GM23338 (cell line): ENCODE results near the gene GALNT7.

ENCODE experiments used
- CREB1 ChIP-seq: fragments of 250-450 bp; sonication (Bioruptor Pico); IDR thresholded peaks from 2 replicates; pipeline ENCODE4 v1.5.0; 2020; ENCODE audit warnings: low read depth, mild to moderate bottlenecking, moderate library complexity
- EZH2 ChIP-seq: fragments of 200-600 bp; sonication (generic); IDR thresholded peaks from one replicate; pipeline ENCODE4 v1.8.0; 2017; ENCODE audit warnings: antibody characterized with exemption, mild to moderate bottlenecking, low read depth; ENCODE audit not compliant: unreplicated experiment
- EZH2phosphoT487 ChIP-seq: fragments of 200-600 bp; sonication (generic); IDR thresholded peaks from one replicate; pipeline ENCODE4 v1.8.1; 2018; ENCODE audit warnings: antibody characterized with exemption; ENCODE audit not compliant: unreplicated experiment
- JUNB ChIP-seq: IDR thresholded peaks from one replicate; pipeline ENCODE4 v1.6.1; 2016; ENCODE audit warnings: antibody characterized with exemption; ENCODE audit not compliant: unreplicated experiment
- NANOG ChIP-seq: IDR thresholded peaks from 2 replicates; pipeline ENCODE4 v1.6.1; 2016; ENCODE audit warnings: antibody characterized with exemption, borderline replicate concordance
- POLR2AphosphoS5 ChIP-seq: IDR thresholded peaks from 2 replicates; pipeline ENCODE4 v1.6.1; 2016; ENCODE audit warnings: antibody characterized with exemption, low read depth
- STAT1 ChIP-seq: IDR thresholded peaks from one replicate; pipeline ENCODE4 v1.6.1; 2016; ENCODE audit warnings: antibody characterized with exemption; ENCODE audit not compliant: unreplicated experiment
- ZNF114 ChIP-seq: fragments of 250-450 bp; sonication (Bioruptor Pico); IDR thresholded peaks from 2 replicates; pipeline ENCODE4 v1.5.0; 2020; ENCODE audit warnings: mild to moderate bottlenecking, moderate library complexity
- ZNF331 ChIP-seq: fragments of 250-450 bp; sonication (Bioruptor Pico); IDR thresholded peaks from 2 replicates; pipeline ENCODE4 v1.5.0; 2020; ENCODE audit warnings: low read depth, mild to moderate bottlenecking, moderate library complexity
- TF ChIP-seq, protein P1 (sequence below), 2 experiments: fragments of 200-600 bp in 1 of 2; sonication (generic) in 1 of 2; conservative IDR thresholded peaks; 2 replicates each; pipeline versions ENCODE4 v1.5.1 to v1.6.1; 2016 to 2017; ENCODE audit warnings: antibody characterized with exemption in 2 of 2, low read depth in 2 of 2, mild to moderate bottlenecking in 2 of 2, moderate library complexity in 1 of 2
- TF ChIP-seq, protein P2 (sequence below): fragments of 250-450 bp; sonication (Bioruptor Pico); IDR thresholded peaks from 2 replicates; pipeline ENCODE4 v1.5.0; 2020; ENCODE audit warnings: mild to moderate bottlenecking, moderate library complexity
- TF ChIP-seq, protein P3 (sequence below): IDR thresholded peaks from one replicate; pipeline ENCODE4 v1.6.1; 2018; ENCODE audit warnings: antibody characterized with exemption; ENCODE audit not compliant: unreplicated experiment
- TF ChIP-seq, protein P4 (sequence below): IDR thresholded peaks from 2 replicates; pipeline ENCODE4 v1.6.1; 2016; ENCODE audit warnings: antibody characterized with exemption

DNA sequence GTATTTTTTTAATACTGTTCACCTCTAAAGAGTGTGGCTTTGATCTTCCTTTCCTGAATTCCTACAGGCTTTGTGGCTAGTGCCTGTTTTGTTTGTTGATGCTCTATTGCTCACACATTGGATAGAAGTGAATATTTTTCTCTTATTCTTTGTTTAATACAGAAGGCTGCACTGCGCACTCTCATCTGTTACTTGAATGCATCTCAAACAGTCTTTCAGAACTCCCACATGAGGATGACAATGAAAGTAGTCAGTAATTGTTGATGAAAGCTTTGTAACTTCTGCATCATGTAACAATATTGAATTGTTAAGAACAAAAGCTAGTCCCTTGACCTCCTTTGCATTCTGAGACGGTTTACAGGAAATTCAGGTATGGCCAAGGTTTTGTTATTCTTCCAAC, 29.1 kb upstream of the GALNT7 start:
- TF ChIP-seq, protein P1, sequence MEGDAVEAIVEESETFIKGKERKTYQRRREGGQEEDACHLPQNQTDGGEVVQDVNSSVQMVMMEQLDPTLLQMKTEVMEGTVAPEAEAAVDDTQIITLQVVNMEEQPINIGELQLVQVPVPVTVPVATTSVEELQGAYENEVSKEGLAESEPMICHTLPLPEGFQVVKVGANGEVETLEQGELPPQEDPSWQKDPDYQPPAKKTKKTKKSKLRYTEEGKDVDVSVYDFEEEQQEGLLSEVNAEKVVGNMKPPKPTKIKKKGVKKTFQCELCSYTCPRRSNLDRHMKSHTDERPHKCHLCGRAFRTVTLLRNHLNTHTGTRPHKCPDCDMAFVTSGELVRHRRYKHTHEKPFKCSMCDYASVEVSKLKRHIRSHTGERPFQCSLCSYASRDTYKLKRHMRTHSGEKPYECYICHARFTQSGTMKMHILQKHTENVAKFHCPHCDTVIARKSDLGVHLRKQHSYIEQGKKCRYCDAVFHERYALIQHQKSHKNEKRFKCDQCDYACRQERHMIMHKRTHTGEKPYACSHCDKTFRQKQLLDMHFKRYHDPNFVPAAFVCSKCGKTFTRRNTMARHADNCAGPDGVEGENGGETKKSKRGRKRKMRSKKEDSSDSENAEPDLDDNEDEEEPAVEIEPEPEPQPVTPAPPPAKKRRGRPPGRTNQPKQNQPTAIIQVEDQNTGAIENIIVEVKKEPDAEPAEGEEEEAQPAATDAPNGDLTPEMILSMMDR (conservative IDR thresholded peaks at IDR 0.05; ENCODE audit: low read depth in 2 of 2), result no peak
- TF ChIP-seq EZH2 (no peak), ZNF114 (CRISPR knock-in tag) (no peak), POLR2AphosphoS5 (no peak), EZH2phosphoT487 (no peak), STAT1 (no peak), JUNB (no peak), CREB1 (CRISPR knock-in tag) (no peak), NANOG (no peak), ZNF331 (no peak)
- TF ChIP-seq, protein P2, sequence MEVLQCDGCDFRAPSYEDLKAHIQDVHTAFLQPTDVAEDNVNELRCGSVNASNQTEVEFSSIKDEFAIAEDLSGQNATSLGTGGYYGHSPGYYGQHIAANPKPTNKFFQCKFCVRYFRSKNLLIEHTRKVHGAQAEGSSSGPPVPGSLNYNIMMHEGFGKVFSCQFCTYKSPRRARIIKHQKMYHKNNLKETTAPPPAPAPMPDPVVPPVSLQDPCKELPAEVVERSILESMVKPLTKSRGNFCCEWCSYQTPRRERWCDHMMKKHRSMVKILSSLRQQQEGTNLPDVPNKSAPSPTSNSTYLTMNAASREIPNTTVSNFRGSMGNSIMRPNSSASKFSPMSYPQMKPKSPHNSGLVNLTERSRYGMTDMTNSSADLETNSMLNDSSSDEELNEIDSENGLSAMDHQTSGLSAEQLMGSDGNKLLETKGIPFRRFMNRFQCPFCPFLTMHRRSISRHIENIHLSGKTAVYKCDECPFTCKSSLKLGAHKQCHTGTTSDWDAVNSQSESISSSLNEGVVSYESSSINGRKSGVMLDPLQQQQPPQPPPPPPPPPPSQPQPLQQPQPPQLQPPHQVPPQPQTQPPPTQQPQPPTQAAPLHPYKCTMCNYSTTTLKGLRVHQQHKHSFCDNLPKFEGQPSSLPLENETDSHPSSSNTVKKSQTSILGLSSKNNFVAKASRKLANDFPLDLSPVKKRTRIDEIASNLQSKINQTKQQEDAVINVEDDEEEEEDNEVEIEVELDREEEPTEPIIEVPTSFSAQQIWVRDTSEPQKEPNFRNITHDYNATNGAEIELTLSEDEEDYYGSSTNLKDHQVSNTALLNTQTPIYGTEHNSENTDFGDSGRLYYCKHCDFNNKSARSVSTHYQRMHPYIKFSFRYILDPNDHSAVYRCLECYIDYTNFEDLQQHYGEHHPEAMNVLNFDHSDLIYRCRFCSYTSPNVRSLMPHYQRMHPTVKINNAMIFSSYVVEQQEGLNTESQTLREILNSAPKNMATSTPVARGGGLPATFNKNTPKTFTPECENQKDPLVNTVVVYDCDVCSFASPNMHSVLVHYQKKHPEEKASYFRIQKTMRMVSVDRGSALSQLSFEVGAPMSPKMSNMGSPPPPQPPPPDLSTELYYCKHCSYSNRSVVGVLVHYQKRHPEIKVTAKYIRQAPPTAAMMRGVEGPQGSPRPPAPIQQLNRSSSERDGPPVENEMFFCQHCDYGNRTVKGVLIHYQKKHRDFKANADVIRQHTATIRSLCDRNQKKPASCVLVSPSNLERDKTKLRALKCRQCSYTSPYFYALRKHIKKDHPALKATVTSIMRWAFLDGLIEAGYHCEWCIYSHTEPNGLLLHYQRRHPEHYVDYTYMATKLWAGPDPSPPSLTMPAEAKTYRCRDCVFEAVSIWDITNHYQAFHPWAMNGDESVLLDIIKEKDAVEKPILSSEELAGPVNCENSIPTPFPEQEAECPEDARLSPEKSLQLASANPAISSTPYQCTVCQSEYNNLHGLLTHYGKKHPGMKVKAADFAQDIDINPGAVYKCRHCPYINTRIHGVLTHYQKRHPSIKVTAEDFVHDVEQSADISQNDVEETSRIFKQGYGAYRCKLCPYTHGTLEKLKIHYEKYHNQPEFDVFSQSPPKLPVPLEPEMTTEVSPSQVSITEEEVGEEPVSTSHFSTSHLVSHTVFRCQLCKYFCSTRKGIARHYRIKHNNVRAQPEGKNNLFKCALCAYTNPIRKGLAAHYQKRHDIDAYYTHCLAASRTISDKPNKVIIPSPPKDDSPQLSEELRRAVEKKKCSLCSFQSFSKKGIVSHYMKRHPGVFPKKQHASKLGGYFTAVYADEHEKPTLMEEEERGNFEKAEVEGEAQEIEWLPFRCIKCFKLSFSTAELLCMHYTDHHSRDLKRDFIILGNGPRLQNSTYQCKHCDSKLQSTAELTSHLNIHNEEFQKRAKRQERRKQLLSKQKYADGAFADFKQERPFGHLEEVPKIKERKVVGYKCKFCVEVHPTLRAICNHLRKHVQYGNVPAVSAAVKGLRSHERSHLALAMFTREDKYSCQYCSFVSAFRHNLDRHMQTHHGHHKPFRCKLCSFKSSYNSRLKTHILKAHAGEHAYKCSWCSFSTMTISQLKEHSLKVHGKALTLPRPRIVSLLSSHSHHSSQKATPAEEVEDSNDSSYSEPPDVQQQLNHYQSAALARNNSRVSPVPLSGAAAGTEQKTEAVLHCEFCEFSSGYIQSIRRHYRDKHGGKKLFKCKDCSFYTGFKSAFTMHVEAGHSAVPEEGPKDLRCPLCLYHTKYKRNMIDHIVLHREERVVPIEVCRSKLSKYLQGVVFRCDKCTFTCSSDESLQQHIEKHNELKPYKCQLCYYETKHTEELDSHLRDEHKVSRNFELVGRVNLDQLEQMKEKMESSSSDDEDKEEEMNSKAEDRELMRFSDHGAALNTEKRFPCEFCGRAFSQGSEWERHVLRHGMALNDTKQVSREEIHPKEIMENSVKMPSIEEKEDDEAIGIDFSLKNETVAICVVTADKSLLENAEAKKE (CRISPR knock-in tag), result no peak
- TF ChIP-seq, protein P3, sequence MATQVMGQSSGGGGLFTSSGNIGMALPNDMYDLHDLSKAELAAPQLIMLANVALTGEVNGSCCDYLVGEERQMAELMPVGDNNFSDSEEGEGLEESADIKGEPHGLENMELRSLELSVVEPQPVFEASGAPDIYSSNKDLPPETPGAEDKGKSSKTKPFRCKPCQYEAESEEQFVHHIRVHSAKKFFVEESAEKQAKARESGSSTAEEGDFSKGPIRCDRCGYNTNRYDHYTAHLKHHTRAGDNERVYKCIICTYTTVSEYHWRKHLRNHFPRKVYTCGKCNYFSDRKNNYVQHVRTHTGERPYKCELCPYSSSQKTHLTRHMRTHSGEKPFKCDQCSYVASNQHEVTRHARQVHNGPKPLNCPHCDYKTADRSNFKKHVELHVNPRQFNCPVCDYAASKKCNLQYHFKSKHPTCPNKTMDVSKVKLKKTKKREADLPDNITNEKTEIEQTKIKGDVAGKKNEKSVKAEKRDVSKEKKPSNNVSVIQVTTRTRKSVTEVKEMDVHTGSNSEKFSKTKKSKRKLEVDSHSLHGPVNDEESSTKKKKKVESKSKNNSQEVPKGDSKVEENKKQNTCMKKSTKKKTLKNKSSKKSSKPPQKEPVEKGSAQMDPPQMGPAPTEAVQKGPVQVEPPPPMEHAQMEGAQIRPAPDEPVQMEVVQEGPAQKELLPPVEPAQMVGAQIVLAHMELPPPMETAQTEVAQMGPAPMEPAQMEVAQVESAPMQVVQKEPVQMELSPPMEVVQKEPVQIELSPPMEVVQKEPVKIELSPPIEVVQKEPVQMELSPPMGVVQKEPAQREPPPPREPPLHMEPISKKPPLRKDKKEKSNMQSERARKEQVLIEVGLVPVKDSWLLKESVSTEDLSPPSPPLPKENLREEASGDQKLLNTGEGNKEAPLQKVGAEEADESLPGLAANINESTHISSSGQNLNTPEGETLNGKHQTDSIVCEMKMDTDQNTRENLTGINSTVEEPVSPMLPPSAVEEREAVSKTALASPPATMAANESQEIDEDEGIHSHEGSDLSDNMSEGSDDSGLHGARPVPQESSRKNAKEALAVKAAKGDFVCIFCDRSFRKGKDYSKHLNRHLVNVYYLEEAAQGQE, result no peak
- TF ChIP-seq, protein P4, sequence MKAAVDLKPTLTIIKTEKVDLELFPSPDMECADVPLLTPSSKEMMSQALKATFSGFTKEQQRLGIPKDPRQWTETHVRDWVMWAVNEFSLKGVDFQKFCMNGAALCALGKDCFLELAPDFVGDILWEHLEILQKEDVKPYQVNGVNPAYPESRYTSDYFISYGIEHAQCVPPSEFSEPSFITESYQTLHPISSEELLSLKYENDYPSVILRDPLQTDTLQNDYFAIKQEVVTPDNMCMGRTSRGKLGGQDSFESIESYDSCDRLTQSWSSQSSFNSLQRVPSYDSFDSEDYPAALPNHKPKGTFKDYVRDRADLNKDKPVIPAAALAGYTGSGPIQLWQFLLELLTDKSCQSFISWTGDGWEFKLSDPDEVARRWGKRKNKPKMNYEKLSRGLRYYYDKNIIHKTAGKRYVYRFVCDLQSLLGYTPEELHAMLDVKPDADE, result no peak
